A673 (cell line): ENCODE results near the gene CAPN2. TPM values are rescaled to one million over a fixed set of nuclear protein-coding genes. Genes with fewer than 3 reads are reported as not detected.

Experiments
- BruUV-seq: library from RNA; stranded (reverse); fragments of 400-500 nt; replicated peaks from 2 replicates; lab custom pipeline; 2021; lab: Mats Ljungman, UMichigan
- CTCF ChIA-PET: fragments of 300-600 bp; sonication (Branson Sonifier 250); formaldehyde crosslinking; loops from one replicate; lab custom pipeline; 2022; ENCODE audit warnings: antibody characterized with exemption; lab: Charles Lee
- POLR2A ChIA-PET: fragments of 300-600 bp; sonication (Branson Sonifier 250); formaldehyde crosslinking; loops from one replicate; lab custom pipeline; 2022; ENCODE audit warnings: antibody characterized with exemption; ENCODE audit not compliant: low non-redundant PET; lab: Charles Lee
- DNase-seq: peaks from one replicate; pipeline ENCODE4 v3.0.0-alpha.2; 2015; ENCODE audit warnings: low spot score
- H3K27ac ChIP-seq: fragments of 200-600 bp; sonication (generic); 2 replicates; pipeline ENCODE4 v1.5.1; 2016; ENCODE audit warnings: mixed run types, low read depth, mild to moderate bottlenecking, mixed read lengths, antibody characterized with exemption, low read length; ENCODE audit not compliant: poor library complexity, severe bottlenecking
- H3K27me3 ChIP-seq: fragments of 200-600 bp; sonication (generic); replicated peaks from 2 replicates; pipeline ENCODE4 v1.6.1; 2017; ENCODE audit warnings: mixed run types, low read depth, mild to moderate bottlenecking, mixed read lengths, antibody characterized with exemption, low read length; ENCODE audit not compliant: insufficient read depth, poor library complexity
- H3K36me3 ChIP-seq: fragments of 200-600 bp; sonication (generic); 2 replicates; pipeline ENCODE4 v1.6.1; 2016; ENCODE audit warnings: mixed run types, mild to moderate bottlenecking, mixed read lengths, antibody characterized with exemption, low read length; ENCODE audit not compliant: insufficient read depth, poor library complexity, severe bottlenecking
- H3K4me1 ChIP-seq: fragments of 200-600 bp; sonication (generic); 2 replicates; pipeline ENCODE4 v1.6.1; 2017; ENCODE audit warnings: mixed run types, mild to moderate bottlenecking, mixed read lengths, antibody characterized with exemption, low read length; ENCODE audit not compliant: insufficient read depth, poor library complexity, severe bottlenecking
- H3K4me3 ChIP-seq: fragments of 200-600 bp; sonication (generic); 2 replicates; pipeline ENCODE4 v1.5.1; 2016; ENCODE audit warnings: low read depth, mixed run types, mild to moderate bottlenecking, mixed read lengths, low read length; ENCODE audit not compliant: poor library complexity, severe bottlenecking
- H3K9me3 ChIP-seq: fragments of 200-600 bp; sonication (generic); 2 replicates; pipeline ENCODE4 v1.6.1; 2016; ENCODE audit warnings: mixed run types, low read depth, mild to moderate bottlenecking, mixed read lengths, antibody characterized with exemption, low read length; ENCODE audit not compliant: poor library complexity, severe bottlenecking
- CTCF ChIP-seq: fragments of 300-800, 200-600 bp; sonication (generic); conservative IDR thresholded peaks from 2 replicates; pipeline ENCODE4 v1.5.1; 2017; ENCODE audit warnings: low read depth, mild to moderate bottlenecking, antibody characterized with exemption, low read length, moderate library complexity, mixed read lengths
- EZH2 ChIP-seq: fragments of 200-600 bp; sonication (generic); IDR thresholded peaks from 2 replicates; pipeline ENCODE4 v1.6.1; 2017; ENCODE audit warnings: borderline replicate concordance, low read depth, mild to moderate bottlenecking, mixed read lengths, antibody characterized with exemption, low read length; ENCODE audit not compliant: poor library complexity, severe bottlenecking
- intact Hi-C: fragments of 100-400 bp; cut with micrococcal nuclease; formaldehyde crosslinking; loops from one replicate; pipeline ENCODE4 v1.10.0; 2022; ENCODE audit not compliant: unreplicated experiment
- total RNA-seq: library from RNA; stranded (reverse); gene quantifications from 2 replicates; pipeline ENCODE4 v1.2.3, GENCODE V29; 2021

Gene CAPN2
- total RNA-seq, 1 experiment from 2014 or later, result 137 TPM

GRCh38 chr1:223796210-223796609, 83.9 kb downstream of the CAPN2 start:
- CTCF ChIA-PET, result no interaction called here
- H3K36me3 ChIP-seq, result peaks cover 85% of the 10 kb centered on the region
- H3K27me3 ChIP-seq, result no peaks in the 10 kb centered on the region
- no peak for TF ChIP-seq CTCF
- no peak for TF ChIP-seq EZH2
- no peak overlapping the region for H3K4me3 ChIP-seq
- TSS peak; percentile 43 for BruUV-seq
- no peak for DNase-seq
- POLR2A ChIA-PET, result no interaction called here
- intact Hi-C loops, result no loop called here
- H3K4me1 ChIP-seq, result no peaks in the 10 kb centered on the region
- no peak overlapping the region for H3K27ac ChIP-seq
- no peaks in the 10 kb centered on the region for H3K9me3 ChIP-seq

GRCh38 chr1:223802032-223802431, 89.7 kb downstream of the CAPN2 start:
- no peak for TF ChIP-seq EZH2
- TF ChIP-seq CTCF, result no peak
- no peaks in the 10 kb centered on the region for H3K27me3 ChIP-seq
- peaks cover 86% of the 10 kb centered on the region for H3K36me3 ChIP-seq
- POLR2A ChIA-PET, result no interaction called here
- no peak overlapping the region for H3K27ac ChIP-seq
- intact Hi-C loops, result no loop called here
- CTCF ChIA-PET, result no interaction called here
- no peaks in the 10 kb centered on the region for H3K4me1 ChIP-seq
- BruUV-seq, result no TSS peak
- H3K4me3 ChIP-seq, result no peak overlapping the region
- DNase-seq, result no peak
- no peaks in the 10 kb centered on the region for H3K9me3 ChIP-seq

GRCh38 chr1:223802602-223803001, 90.3 kb downstream of the CAPN2 start:
- no peaks in the 10 kb centered on the region for H3K27me3 ChIP-seq
- no TSS peak for BruUV-seq

More at GRCh38 chr1:223802602-223803001, 90.3 kb downstream of the CAPN2 start:
- POLR2A ChIA-PET, result no interaction called here
- TF ChIP-seq CTCF (no peak), EZH2 (no peak)
- peaks cover 88% of the 10 kb centered on the region for H3K36me3 ChIP-seq
- H3K27ac ChIP-seq, result no peak overlapping the region
- intact Hi-C loops, result no loop called here
- no peaks in the 10 kb centered on the region for H3K9me3 ChIP-seq
- no peak for DNase-seq
- CTCF ChIA-PET, result no interaction called here
- no peak overlapping the region for H3K4me3 ChIP-seq
- no peaks in the 10 kb centered on the region for H3K4me1 ChIP-seq
